Calu3 (cell line): Measurements from ENCODE around the gene PANX3. TPM values are rescaled to one million over a fixed set of nuclear protein-coding genes. Genes with fewer than 3 reads are reported as not detected.

Experiments used
- BruUV-seq: library from RNA; stranded (reverse); fragments of 400-500 nt; replicated peaks from 2 replicates; lab custom pipeline; 2021; lab: Mats Ljungman, UMichigan
- CTCF ChIA-PET: fragments of 300-600 bp; sonication (Branson Sonifier 250); formaldehyde crosslinking; loops from one replicate; lab custom pipeline; 2022; ENCODE audit warnings: antibody characterized with exemption; lab: Charles Lee
- DNase-seq: peaks from one replicate; pipeline ENCODE4 v3.0.0; 2022
- H3K27ac Mint-ChIP-seq: one replicate; pipeline ENCODE4 v1.8.0; 2022; ENCODE audit warnings: mixed read lengths; ENCODE audit not compliant: unreplicated experiment
- H3K27me3 Mint-ChIP-seq: one replicate; pipeline ENCODE4 v1.8.0; 2022; ENCODE audit warnings: mixed read lengths; ENCODE audit not compliant: unreplicated experiment
- H3K36me3 Mint-ChIP-seq: one replicate; pipeline ENCODE4 v1.8.0; 2022; ENCODE audit warnings: mild to moderate bottlenecking, moderate library complexity, mixed read lengths; ENCODE audit not compliant: insufficient read depth, unreplicated experiment
- H3K4me1 Mint-ChIP-seq: one replicate; pipeline ENCODE4 v1.8.0; 2022; ENCODE audit warnings: mild to moderate bottlenecking, low read depth, mixed read lengths; ENCODE audit not compliant: unreplicated experiment
- H3K4me3 Mint-ChIP-seq: one replicate; pipeline ENCODE4 v1.8.0; 2022; ENCODE audit warnings: mild to moderate bottlenecking, low read depth, moderate library complexity, mixed read lengths; ENCODE audit not compliant: unreplicated experiment
- H3K9me3 Mint-ChIP-seq: one replicate; pipeline ENCODE4 v1.8.0; 2022; ENCODE audit warnings: low read depth, mixed read lengths; ENCODE audit not compliant: unreplicated experiment
- intact Hi-C: fragments of 100-400 bp; cut with micrococcal nuclease; formaldehyde crosslinking; loops from one replicate; pipeline ENCODE4 v1.10.0; 2022; ENCODE audit not compliant: unreplicated experiment
- total RNA-seq: library from RNA; stranded (reverse); gene quantifications from 2 replicates; pipeline ENCODE4 v1.2.3, GENCODE V29; 2022
- TF ChIP-seq, protein P1 (sequence below): fragments of 200-600 bp; IDR thresholded peaks from one replicate; pipeline ENCODE4 v1.8.0; 2022; ENCODE audit warnings: antibody characterized with exemption; ENCODE audit not compliant: unreplicated experiment

PANX3 gene
- total RNA-seq, 1 experiment from 2014 or later: not detected

DNA sequence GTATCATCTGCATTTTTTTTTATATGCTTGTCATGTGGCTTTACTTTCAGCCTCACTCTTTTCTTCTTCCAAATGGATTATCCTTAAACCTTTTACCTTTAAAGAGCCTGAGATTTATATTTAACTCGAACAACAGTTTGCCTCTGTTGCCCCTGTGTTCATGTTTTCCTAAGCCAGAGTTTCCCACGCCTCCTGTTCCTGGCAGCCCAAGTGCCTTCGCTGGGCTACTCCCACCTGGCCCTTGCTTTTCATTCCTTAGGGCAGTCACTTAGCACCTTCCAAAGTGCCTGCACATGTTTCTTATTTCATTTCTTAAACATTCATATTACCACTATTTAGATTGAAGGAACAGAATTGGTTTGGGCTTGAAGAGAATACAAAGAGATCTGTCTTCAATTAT is 24.7 kb downstream of the PANX3 start:
- BruUV-seq: TSS peak; percentile 64
- H3K36me3 Mint-ChIP-seq: peaks cover 7% of the 10 kb centered on the region
- no peaks in the 10 kb centered on the region for H3K9me3 Mint-ChIP-seq
- TF ChIP-seq, protein P1, sequence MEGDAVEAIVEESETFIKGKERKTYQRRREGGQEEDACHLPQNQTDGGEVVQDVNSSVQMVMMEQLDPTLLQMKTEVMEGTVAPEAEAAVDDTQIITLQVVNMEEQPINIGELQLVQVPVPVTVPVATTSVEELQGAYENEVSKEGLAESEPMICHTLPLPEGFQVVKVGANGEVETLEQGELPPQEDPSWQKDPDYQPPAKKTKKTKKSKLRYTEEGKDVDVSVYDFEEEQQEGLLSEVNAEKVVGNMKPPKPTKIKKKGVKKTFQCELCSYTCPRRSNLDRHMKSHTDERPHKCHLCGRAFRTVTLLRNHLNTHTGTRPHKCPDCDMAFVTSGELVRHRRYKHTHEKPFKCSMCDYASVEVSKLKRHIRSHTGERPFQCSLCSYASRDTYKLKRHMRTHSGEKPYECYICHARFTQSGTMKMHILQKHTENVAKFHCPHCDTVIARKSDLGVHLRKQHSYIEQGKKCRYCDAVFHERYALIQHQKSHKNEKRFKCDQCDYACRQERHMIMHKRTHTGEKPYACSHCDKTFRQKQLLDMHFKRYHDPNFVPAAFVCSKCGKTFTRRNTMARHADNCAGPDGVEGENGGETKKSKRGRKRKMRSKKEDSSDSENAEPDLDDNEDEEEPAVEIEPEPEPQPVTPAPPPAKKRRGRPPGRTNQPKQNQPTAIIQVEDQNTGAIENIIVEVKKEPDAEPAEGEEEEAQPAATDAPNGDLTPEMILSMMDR: no peak
- no peak overlapping the region for H3K27ac Mint-ChIP-seq
- no peak for DNase-seq
- CTCF ChIA-PET: no interaction called here
- intact Hi-C loops: no loop called here
- H3K4me1 Mint-ChIP-seq: no peaks in the 10 kb centered on the region
- H3K27me3 Mint-ChIP-seq: no peaks in the 10 kb centered on the region
- H3K4me3 Mint-ChIP-seq: no peak overlapping the region

DNA sequence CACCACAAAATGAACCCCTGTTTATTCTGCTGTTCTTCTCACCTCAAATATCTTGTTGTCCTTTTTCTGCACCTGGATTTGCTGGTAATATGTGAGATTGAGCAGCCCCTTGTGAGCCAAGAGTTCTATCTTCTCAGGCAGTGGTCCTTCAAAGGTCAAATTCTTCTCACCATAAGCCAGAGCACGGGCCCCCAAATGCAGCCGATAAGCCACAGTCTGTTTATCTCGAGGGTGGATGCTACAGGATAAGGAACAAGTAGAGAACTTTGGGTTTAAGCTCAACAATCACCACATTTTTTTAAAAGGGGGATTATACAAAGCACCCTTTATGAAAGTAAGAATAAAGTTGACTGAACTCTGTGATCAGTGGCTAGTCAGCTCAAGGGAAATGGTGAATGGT is 27.3 kb downstream of the PANX3 start:
- TF ChIP-seq, protein P1: no peak
- Mint-ChIP-seq H3K4me3 (no peak overlapping the region), H3K27ac (no peak overlapping the region), H3K36me3 (peaks cover 7% of the 10 kb centered on the region), H3K4me1 (no peaks in the 10 kb centered on the region), H3K27me3 (no peaks in the 10 kb centered on the region), H3K9me3 (no peaks in the 10 kb centered on the region)
- no TSS peak for BruUV-seq
- CTCF ChIA-PET: no interaction called here
- intact Hi-C loops: no loop called here
- DNase-seq: no peak

DNA sequence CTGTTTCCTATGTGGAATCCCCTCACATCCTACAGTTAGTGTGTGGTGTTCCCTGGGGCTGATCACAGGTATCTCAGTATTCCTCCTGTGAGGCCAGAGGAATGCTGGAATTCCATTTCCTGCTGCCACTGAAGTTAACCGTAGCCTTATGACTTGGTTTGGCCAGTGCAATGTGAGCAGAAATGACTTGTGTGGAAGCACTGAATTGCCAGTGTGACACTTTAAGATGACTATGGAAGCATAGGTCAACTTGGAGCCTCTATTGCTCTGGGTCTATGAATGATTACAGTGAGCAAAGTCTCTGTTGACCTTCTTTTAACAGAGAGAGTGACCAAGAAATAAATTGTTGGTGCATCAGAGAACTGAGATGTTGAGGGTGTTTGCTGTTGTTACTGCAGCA is 28.0 kb downstream of the PANX3 start:
- Mint-ChIP-seq H3K9me3 (no peaks in the 10 kb centered on the region), H3K36me3 (peaks cover 7% of the 10 kb centered on the region), H3K4me3 (no peak overlapping the region), H3K4me1 (no peaks in the 10 kb centered on the region), H3K27me3 (no peaks in the 10 kb centered on the region), H3K27ac (no peak overlapping the region)
- no peak for DNase-seq
- no TSS peak for BruUV-seq
- CTCF ChIA-PET: no interaction called here
- TF ChIP-seq, protein P1: no peak
- intact Hi-C loops: no loop called here

DNA sequence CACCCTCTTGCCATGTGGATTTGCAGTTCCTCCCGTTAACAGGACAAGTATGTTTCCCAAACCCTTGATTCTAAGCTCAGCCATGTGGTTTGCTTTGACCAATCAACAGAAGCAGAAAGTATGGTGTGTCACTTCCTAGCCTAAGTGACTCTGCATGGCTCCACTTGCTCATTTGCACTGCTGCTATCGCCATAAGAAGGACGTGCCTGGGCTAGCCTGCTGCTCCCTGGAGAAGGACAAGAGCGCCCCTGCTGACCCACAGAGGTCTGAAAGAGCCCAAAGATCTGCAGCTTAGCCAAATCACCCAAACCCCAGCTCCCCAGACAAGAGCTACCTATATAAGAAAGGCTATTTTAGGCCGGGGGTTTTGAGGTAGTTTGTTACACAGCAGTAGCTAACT is 29.4 kb downstream of the PANX3 start:
- H3K27ac Mint-ChIP-seq: no peak overlapping the region
- no peak overlapping the region for H3K4me3 Mint-ChIP-seq
- peaks cover 7% of the 10 kb centered on the region for H3K4me1 Mint-ChIP-seq
- intact Hi-C loops: no loop called here
- H3K27me3 Mint-ChIP-seq: no peaks in the 10 kb centered on the region
- no peaks in the 10 kb centered on the region for H3K9me3 Mint-ChIP-seq
- no peak for DNase-seq
- TF ChIP-seq, protein P1: no peak
- CTCF ChIA-PET: no interaction called here
- no TSS peak for BruUV-seq
- H3K36me3 Mint-ChIP-seq: peaks cover 7% of the 10 kb centered on the region
